Activated naive CD4-positive, alpha-beta T cell (primary cell): Measurements from ENCODE around the gene DYNC1H1.

Experiments
- DNase-seq, 4 experiments: peaks; one replicate each; lab custom pipeline; 2025; lab: John Stamatoyannopoulos, UW

Gene DYNC1H1

DNA sequence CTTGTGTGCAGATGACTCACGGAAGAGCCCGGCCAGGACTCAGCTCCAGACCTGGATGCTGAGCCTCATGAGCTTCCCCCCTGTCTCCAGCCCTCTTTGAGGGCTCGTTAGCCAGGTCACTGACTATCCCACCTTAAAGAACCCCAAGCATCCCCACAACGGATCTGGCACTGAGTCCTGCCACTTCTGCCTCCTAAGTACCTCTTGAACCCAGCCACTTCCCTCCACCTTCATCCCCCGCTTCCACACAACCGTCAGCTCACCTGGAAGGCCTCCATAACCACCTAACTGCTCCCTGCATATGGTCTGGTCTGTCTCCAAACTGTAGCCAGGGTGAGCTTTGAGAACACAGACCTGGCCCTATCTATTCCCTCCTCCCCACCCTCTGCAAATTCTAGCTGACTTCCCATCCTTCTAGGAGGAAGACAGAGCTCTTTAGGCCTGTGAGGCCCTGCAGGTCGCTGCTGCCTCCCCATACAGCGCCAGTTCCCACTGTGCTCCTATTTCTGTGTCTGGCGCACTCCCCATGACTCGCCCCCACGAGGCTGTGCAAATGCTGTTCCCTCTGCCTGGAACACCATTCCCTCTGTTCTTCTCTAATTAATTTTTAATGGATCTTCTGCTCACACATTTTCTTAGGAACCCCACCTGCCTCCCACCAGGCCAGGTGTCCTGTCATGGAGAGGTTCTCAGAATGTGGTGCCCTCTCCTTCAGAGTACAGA lies 125.4 kb downstream of the DYNC1H1 start:
- DNase-seq = no peak

DNA sequence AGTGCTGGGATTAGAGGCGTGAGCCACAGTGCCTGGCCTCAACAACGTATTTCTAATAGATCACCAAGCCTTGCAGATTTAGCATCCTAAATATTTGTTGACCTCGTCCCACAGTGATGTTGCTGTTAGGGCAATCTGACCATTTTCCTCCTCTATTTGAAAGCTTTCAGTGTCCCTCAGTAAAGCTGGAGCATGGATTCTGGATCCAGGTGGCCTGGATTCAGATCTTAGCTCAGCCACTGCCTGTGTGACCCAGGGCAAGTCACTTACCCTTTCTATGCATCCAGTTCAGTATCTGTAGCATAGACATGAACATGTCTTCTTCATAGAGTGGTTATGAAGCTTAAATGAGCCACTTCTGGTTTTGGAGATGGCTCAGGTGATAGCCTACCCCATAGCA lies 126.3 kb downstream of the DYNC1H1 start:
- DNase-seq = no peak

DNA sequence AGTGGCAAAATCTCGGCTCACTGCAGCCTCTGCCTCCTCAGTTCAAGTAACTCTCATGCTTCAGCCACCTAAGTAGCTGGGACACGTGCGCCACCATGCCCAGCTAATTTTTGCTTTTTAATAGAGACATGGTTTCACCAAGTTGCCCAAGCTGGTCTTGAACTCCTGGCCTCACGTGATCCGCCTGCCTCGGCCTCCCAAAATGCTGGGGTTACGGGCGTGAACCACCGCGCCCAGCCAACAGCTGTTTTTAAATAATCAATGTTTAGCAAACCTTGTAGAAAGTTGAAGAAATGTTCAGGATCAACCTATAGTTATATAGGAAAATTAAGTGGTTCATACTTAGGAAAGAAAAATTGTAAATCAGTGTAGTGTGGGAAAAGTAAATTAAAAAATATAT lies 128.4 kb downstream of the DYNC1H1 start:
- DNase-seq = no peak

DNA sequence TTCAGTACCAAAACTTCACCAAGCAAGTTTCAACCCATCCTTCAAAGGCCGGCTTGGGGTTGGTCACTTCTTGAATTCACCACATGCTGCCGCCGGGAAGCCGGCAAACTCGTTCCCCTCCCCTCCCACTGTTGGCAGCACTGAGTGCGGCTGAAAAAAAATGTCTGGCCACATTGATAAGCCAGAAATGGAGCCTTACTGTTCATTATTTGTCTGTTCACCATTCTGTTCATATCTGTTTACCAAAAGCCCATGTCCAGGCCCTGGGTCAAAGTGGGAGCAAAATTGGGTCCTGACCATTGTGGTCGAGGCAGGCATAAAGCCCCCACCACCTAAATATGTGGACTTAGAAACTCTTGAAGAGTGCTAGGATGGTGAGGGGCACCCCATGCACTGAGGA lies 129.7 kb downstream of the DYNC1H1 start:
- no peak for DNase-seq

DNA sequence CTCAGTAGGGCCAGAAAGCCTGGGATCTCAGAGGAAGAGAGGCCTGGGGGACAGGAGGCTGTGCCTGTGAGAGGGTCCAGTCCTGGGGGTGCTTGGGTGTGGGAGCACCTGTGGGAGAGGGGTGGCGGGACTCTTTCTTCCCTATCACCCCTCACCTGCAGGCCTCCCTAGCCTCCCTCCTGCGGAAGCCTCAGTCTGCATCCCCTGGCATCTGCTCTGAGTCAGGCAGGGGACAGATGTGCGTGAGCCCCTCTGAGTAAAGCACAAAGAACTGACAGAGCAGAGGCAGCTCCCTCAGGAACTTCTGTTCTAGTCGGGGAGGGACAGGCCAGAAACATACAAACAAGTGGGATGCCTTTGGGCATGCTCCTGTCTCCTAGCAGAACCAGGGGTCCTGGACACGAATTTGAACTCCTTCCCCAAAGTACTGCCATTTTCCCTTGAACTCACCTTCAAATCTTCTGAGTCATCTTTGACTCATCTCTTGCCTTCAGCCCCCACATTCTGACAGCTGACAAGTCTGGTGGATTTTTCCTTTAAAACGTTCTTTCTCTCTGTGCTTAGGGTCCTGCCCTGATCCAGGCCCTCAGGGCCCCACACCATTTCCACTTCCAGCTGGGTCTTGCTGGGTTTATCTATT lies 131.0 kb downstream of the DYNC1H1 start:
- no peak for DNase-seq

DNA sequence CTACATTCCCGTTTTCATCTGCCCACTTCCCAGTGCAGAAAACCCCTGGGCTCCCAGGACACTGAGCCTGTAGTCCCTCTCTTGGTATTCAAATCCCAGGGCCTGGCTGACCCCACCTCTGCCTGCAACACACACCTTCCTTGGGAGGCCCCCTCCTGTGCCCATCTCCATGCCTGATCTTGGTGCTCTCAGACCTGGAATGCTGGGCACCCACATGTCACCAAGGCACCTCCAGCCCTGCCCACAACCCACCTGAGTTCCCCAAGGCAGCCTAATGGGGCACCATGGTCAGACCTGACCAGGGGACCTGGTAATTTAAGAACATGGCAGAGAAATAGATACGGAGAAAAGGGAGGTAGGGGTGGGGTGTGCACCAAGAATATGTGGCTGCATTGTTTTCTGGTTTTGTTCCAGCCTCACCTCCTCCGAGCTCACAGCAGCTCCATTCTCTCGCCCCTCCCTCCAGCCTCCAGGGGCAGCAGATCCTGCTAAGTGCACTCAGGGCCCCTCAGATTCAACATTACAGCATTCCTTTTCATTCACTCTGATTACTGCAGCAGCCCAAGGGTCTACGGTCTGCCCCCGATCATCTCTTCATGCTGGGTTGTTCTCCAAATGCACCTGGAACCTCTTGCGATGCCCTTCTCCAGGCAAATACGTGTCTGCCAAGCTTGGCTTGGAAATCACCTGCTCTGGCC lies 131.6 kb downstream of the DYNC1H1 start:
- no peak for DNase-seq

DNA sequence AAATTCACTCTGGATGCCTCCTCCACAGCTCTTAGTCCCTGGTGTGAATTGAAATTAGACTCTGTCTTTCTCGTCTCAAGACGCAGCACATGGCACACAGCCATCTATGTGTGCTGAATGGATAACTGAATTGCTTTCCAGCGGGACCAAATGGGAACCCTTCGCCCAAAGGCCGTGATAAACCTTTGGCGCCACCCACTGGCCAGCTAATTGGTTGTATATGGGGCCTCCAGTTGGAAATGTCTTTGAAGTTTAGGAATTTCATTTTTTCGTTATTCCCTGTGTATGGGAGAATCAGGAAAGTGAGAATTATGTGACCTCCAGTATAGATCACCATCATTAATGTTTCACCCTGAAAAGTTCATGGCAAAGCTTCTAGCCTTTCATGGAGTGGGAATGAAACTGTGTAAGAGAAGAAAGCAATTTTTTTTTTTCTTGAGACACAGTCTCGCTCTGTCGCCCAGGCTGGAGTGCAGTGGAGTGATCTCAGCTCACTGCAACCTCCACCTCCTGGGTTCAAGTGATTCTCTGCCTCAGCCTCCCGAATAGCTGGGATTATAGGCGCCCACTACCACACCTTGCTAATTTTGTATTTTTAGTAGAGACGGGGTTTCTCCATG lies 132.3 kb downstream of the DYNC1H1 start:
- peak; percentile 7 to 64 (median 46) for DNase-seq

DNA sequence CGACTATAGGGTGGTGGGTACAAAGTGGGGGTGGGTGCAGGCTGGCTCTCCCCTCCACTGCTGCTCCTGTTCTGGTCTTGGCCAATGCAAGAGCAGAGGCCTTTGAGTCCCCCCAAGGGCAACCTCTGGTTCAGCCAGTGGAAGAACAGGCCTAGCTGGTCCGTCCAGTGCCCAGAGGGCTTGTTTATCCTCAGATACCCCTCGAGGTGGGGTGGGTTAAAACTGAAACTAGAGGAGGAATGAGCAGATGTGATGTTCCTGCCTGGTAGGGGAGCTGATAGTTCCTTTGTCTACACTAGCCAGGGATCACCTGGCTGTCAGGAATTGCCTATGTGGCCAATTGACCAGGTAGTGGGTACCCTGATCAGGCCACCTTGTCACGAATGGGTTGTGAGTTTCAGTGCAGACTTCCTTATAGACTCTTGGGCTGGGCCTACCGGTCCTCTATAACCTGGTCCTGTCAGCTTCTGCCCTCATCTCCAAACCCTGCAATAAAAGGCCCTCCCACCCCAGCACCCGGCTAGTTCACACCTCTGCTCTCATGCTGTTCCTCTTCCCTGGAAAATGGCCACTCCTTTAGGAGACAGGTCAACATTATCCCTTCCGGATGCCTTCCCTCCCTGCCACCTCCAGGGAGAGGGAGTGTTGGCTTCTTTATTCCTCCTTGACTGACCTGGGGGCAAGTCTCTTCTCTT lies 133.2 kb downstream of the DYNC1H1 start:
- no peak for DNase-seq

DNA sequence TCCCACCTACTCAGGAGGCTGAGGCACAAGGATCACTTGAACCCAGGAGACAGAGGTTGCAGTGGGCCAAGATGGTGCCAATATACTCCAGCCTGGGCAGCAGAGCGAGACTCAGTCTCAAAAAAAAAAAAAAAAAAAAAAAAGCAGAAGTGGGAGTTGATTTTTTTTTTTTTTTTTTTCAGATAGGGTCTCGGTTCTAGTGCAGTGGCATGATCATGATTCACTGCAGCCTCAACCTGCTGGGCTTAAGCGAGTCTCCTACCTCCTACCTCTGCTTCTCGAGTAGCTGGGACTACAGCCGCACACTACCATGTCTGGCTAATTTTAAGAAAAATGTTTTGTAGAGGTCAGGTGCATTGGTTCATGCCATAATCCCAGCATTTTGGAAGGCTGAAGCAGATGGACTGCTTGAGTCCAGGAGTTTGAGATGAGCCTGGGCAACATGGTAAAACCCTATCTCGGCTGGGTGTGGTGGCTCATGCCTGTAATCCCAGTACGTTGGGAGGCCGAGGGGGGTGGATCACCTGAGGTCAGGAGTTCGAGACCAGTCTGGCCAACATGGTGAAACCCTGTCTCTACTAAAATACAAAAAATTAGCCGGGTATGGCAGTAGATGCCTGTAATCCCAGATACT lies 138.8 kb downstream of the DYNC1H1 start:
- no peak for DNase-seq

DNA sequence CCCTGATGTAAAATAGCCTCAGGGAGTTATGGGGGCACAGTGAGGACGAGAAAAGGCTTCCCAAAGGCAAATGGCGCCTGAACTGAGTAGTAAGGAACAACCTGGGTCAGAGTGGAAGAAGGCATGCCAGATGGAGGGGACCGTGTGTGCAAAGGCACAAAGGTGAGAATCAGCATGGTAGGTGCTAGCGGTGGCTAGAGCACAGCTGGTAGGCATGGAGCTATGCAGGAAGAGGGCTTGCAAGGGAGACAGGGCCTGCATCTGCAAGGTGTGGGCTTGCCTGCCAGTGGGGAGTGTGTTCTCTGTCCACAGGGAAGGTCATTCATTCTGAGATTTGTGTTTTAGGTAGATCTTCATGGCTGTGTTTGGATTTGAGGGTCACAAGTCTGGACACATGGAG lies 141.0 kb downstream of the DYNC1H1 start:
- no peak for DNase-seq
